WTC11 (cell line): ENCODE measurements around the gene GCSAM. TPM values are rescaled to one million over a fixed set of nuclear protein-coding genes. Genes with fewer than 3 reads are reported as not detected.
A peak's percentile ranks its signal among the peaks of the same experiment; 100 is the strongest.

Experiments
- ATAC-seq: fragments of 200-7000 bp; cut with Tn5 transposase; 2 replicates; pipeline ENCODE4 v1.10.0; 2021; ENCODE audit warnings: mild to moderate bottlenecking, moderate library complexity
- CTCF ChIA-PET: fragments of 300-600 bp; sonication (Branson Sonifier 250); formaldehyde crosslinking; loops from one replicate; lab custom pipeline; 2021; ENCODE audit warnings: antibody characterized with exemption; lab: Charles Lee
- POLR2A ChIA-PET: fragments of 350-600 bp; sonication (Branson Sonifier 250); formaldehyde crosslinking; loops from one replicate; lab custom pipeline; 2021; ENCODE audit warnings: antibody characterized with exemption; lab: Charles Lee
- DNase-seq: peaks from one replicate; pipeline ENCODE4 v3.0.0; 2021; ENCODE audit warnings: low spot score
- H3K27ac Mint-ChIP-seq: 2 replicates; pipeline ENCODE4 v1.8.0; 2021; ENCODE audit warnings: mixed read lengths
- H3K27me3 Mint-ChIP-seq: 2 replicates; pipeline ENCODE4 v1.8.0; 2021; ENCODE audit warnings: low read depth, mild to moderate bottlenecking, moderate library complexity, mixed read lengths
- H3K36me3 Mint-ChIP-seq: 2 replicates; pipeline ENCODE4 v1.8.0; 2021; ENCODE audit warnings: mixed read lengths
- H3K4me1 Mint-ChIP-seq: 2 replicates; pipeline ENCODE4 v1.8.0; 2022; ENCODE audit warnings: mixed read lengths
- H3K4me3 Mint-ChIP-seq: 2 replicates; pipeline ENCODE4 v1.8.0; 2021; ENCODE audit warnings: mild to moderate bottlenecking, moderate library complexity, mixed read lengths
- H3K9me3 Mint-ChIP-seq: 2 replicates; pipeline ENCODE4 v1.8.0; 2021; ENCODE audit warnings: mixed read lengths
- ATF3 ChIP-seq: sonication (generic); formaldehyde crosslinking; conservative IDR thresholded peaks from 2 replicates; pipeline ENCODE4 v1.8.1; 2022; ENCODE audit warnings: mild to moderate bottlenecking, missing genetic modification reagents
- CBFB ChIP-seq: sonication (generic); formaldehyde crosslinking; IDR thresholded peaks from 2 replicates; pipeline ENCODE4 v1.8.1; 2022; ENCODE audit warnings: mild to moderate bottlenecking, low read depth, missing genetic modification reagents
- CREB1 ChIP-seq: sonication (generic); formaldehyde crosslinking; IDR thresholded peaks from 2 replicates; pipeline ENCODE4 v1.8.0; 2023; ENCODE audit warnings: mild to moderate bottlenecking, missing genetic modification reagents
- ESRRA ChIP-seq: sonication (generic); formaldehyde crosslinking; IDR thresholded peaks from 2 replicates; pipeline ENCODE4 v1.8.1; 2022; ENCODE audit warnings: mild to moderate bottlenecking, missing genetic modification reagents, borderline replicate concordance
- FOXK1 ChIP-seq: sonication (generic); formaldehyde crosslinking; IDR thresholded peaks from 2 replicates; pipeline ENCODE4 v1.8.0; 2022; ENCODE audit warnings: mild to moderate bottlenecking, moderate library complexity, missing genetic modification reagents
- GRHL2 ChIP-seq: fragments of 250-450 bp; sonication (Bioruptor Pico); IDR thresholded peaks from 2 replicates; pipeline ENCODE4 v1.8.0; 2022; ENCODE audit warnings: mild to moderate bottlenecking, moderate library complexity; ENCODE audit not compliant: insufficient replicate concordance, severe bottlenecking
- HMGXB4 ChIP-seq: sonication (generic); formaldehyde crosslinking; IDR thresholded peaks from 2 replicates; pipeline ENCODE4 v1.8.1; 2023; ENCODE audit warnings: mild to moderate bottlenecking, moderate library complexity, missing genetic modification reagents
- NFE2L1 ChIP-seq: sonication (generic); formaldehyde crosslinking; IDR thresholded peaks from 2 replicates; pipeline ENCODE4 v1.8.1; 2023; ENCODE audit warnings: missing genetic modification reagents
- NR1H2 ChIP-seq: sonication (generic); formaldehyde crosslinking; IDR thresholded peaks from 2 replicates; pipeline ENCODE4 v1.9.0; 2021; ENCODE audit warnings: mild to moderate bottlenecking, moderate library complexity, missing genetic modification reagents
- NR2C2 ChIP-seq: sonication (generic); formaldehyde crosslinking; IDR thresholded peaks from 2 replicates; pipeline ENCODE4 v1.8.0; 2022; ENCODE audit warnings: mild to moderate bottlenecking, missing genetic modification reagents
- OVOL2 ChIP-seq: fragments of 250-450 bp; sonication (Bioruptor Pico); IDR thresholded peaks from 2 replicates; pipeline ENCODE4 v1.9.0; 2021; ENCODE audit warnings: mild to moderate bottlenecking, borderline replicate concordance
- PRRX2 ChIP-seq: fragments of 250-450 bp; sonication (Bioruptor Pico); IDR thresholded peaks from 2 replicates; pipeline ENCODE4 v1.8.0; 2021; ENCODE audit warnings: mild to moderate bottlenecking
- SMAD4 ChIP-seq: sonication (generic); formaldehyde crosslinking; IDR thresholded peaks from 2 replicates; pipeline ENCODE4 v1.8.0; 2022; ENCODE audit warnings: mild to moderate bottlenecking, missing genetic modification reagents
- STAT6 ChIP-seq: sonication (generic); formaldehyde crosslinking; conservative IDR thresholded peaks from 2 replicates; pipeline ENCODE4 v1.8.1; 2023; ENCODE audit warnings: mild to moderate bottlenecking, low read depth, missing genetic modification reagents, moderate library complexity
- TEAD1 ChIP-seq: sonication (generic); formaldehyde crosslinking; IDR thresholded peaks from 2 replicates; pipeline ENCODE4 v1.8.0; 2022; ENCODE audit warnings: mild to moderate bottlenecking, missing genetic modification reagents
- TEAD4 ChIP-seq: sonication (generic); formaldehyde crosslinking; IDR thresholded peaks from 2 replicates; pipeline ENCODE4 v1.8.0; 2022; ENCODE audit warnings: mild to moderate bottlenecking, missing genetic modification reagents
- ZNF671 ChIP-seq: fragments of 250-450 bp; sonication (Bioruptor Pico); IDR thresholded peaks from 2 replicates; pipeline ENCODE4 v1.8.0; 2021; ENCODE audit warnings: mild to moderate bottlenecking
- total RNA-seq: library from RNA; stranded (reverse); gene quantifications from 3 replicates; pipeline ENCODE4 v1.2.3, GENCODE V29; 2021
- TF ChIP-seq, protein P1 (sequence below): fragments of 250-450 bp; sonication (Bioruptor Pico); IDR thresholded peaks from 2 replicates; pipeline ENCODE4 v1.9.0; 2021; ENCODE audit warnings: mild to moderate bottlenecking
- TF ChIP-seq, protein P2 (sequence below): sonication (generic); formaldehyde crosslinking; IDR thresholded peaks from 2 replicates; pipeline ENCODE4 v1.8.0; 2022; ENCODE audit warnings: mild to moderate bottlenecking, missing genetic modification reagents
- TF ChIP-seq, protein P3 (sequence below): sonication (generic); formaldehyde crosslinking; IDR thresholded peaks from 2 replicates; pipeline ENCODE4 v1.8.1; 2022; ENCODE audit warnings: mild to moderate bottlenecking, missing genetic modification reagents, moderate library complexity, borderline replicate concordance
- TF ChIP-seq, protein P4 (sequence below): fragments of 200-600 bp; IDR thresholded peaks from 2 replicates; pipeline ENCODE4 v1.8.0; 2022; ENCODE audit warnings: antibody characterized with exemption

GCSAM gene
- total RNA-seq, 1 experiment from 2014 or later, result 0.17 TPM

GRCh38 chr3:112088944-112089343 lies 44.1 kb downstream of the GCSAM start:
- peaks cover 18% of the 10 kb centered on the region for H3K27me3 Mint-ChIP-seq
- CTCF ChIA-PET, result interaction anchor here (2.8 kb wide), 1 partner anchor 23 kb away, joined by 13 read pairs; no protein-coding TSS in a partner anchor
- no peak overlapping the region for H3K4me3 Mint-ChIP-seq
- TF ChIP-seq NR1H2 (CRISPR knock-in tag), result no peak
- no peak for TF ChIP-seq FOXK1 (CRISPR knock-in tag)
- no peak for TF ChIP-seq ZNF671 (CRISPR knock-in tag)
- TF ChIP-seq NFE2L1 (CRISPR knock-in tag), result no peak
- H3K36me3 Mint-ChIP-seq, result no peaks in the 10 kb centered on the region
- H3K4me1 Mint-ChIP-seq, result peaks cover 69% of the 10 kb centered on the region
- H3K9me3 Mint-ChIP-seq, result no peaks in the 10 kb centered on the region
- POLR2A ChIA-PET, result no interaction called here
- ATAC-seq (no peak), DNase-seq (no peak)
- H3K27ac Mint-ChIP-seq, result no peak overlapping the region

DNA sequence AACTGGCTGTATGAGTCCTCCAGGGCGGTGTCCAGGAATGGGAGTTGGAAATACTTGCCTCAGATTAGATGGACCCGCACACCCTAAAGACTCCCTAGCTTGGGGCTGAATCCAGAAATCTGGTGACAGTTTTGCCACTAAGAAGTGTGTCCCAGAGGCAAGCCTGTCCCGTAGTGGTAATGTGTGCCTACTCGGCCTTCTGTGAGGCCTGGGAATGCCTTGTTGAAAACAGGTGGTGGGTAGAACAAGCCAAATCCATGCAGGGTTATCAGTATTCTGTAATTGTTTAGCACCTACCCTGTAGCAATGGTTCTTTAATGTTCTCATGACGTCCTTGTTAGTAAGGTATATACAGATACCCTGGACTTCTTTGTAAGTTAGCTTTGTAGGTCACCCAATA lies 45.3 kb downstream of the GCSAM start:
- ChIA-PET POLR2A (no interaction called here), CTCF (interaction anchor here (2.8 kb wide), 1 partner anchor 24 kb away, joined by 13 read pairs; no protein-coding TSS in a partner anchor)
- ATAC-seq (no peak), DNase-seq (no peak)
- TF ChIP-seq CREB1 (CRISPR knock-in tag), result no peak
- no peak for TF ChIP-seq CBFB
- TF ChIP-seq, protein P1, sequence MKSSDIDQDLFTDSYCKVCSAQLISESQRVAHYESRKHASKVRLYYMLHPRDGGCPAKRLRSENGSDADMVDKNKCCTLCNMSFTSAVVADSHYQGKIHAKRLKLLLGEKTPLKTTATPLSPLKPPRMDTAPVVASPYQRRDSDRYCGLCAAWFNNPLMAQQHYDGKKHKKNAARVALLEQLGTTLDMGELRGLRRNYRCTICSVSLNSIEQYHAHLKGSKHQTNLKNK (CRISPR knock-in tag), result no peak
- TF ChIP-seq TEAD4 (CRISPR knock-in tag), result no peak
- no peak for TF ChIP-seq SMAD4 (CRISPR knock-in tag)
- no peak for TF ChIP-seq HMGXB4 (CRISPR knock-in tag)
- TF ChIP-seq GRHL2, result no peak
- TF ChIP-seq, protein P2, sequence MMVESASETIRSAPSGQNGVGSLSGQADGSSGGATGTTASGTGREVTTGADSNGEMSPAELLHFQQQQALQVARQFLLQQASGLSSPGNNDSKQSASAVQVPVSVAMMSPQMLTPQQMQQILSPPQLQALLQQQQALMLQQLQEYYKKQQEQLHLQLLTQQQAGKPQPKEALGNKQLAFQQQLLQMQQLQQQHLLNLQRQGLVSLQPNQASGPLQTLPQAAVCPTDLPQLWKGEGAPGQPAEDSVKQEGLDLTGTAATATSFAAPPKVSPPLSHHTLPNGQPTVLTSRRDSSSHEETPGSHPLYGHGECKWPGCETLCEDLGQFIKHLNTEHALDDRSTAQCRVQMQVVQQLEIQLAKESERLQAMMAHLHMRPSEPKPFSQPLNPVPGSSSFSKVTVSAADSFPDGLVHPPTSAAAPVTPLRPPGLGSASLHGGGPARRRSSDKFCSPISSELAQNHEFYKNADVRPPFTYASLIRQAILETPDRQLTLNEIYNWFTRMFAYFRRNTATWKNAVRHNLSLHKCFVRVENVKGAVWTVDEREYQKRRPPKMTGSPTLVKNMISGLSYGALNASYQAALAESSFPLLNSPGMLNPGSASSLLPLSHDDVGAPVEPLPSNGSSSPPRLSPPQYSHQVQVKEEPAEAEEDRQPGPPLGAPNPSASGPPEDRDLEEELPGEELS (CRISPR knock-in tag), result no peak
- TF ChIP-seq, protein P3, sequence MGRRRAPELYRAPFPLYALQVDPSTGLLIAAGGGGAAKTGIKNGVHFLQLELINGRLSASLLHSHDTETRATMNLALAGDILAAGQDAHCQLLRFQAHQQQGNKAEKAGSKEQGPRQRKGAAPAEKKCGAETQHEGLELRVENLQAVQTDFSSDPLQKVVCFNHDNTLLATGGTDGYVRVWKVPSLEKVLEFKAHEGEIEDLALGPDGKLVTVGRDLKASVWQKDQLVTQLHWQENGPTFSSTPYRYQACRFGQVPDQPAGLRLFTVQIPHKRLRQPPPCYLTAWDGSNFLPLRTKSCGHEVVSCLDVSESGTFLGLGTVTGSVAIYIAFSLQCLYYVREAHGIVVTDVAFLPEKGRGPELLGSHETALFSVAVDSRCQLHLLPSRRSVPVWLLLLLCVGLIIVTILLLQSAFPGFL (CRISPR knock-in tag), result no peak
- TF ChIP-seq FOXK1 (CRISPR knock-in tag), result no peak
- no peak for TF ChIP-seq ATF3 (CRISPR knock-in tag)
- TF ChIP-seq TEAD1 (CRISPR knock-in tag), result no peak
- H3K27me3 Mint-ChIP-seq, result peaks cover 20% of the 10 kb centered on the region
- H3K9me3 Mint-ChIP-seq, result no peaks in the 10 kb centered on the region
- H3K36me3 Mint-ChIP-seq, result no peaks in the 10 kb centered on the region
- no peak overlapping the region for H3K27ac Mint-ChIP-seq
- peaks cover 63% of the 10 kb centered on the region for H3K4me1 Mint-ChIP-seq
- peak overlapping the region; percentile 95 for H3K4me3 Mint-ChIP-seq

GRCh38 chr3:112086875-112087524 lies 46.0 kb downstream of the GCSAM start:
- ChIA-PET POLR2A (no interaction called here), CTCF (interaction anchor here (0.9 to 2.8 kb wide), 3 partner anchors 25 to 98 kb away, joined by 3 to 13 read pairs (median 4); no protein-coding TSS in a partner anchor)
- H3K27ac Mint-ChIP-seq, result peak overlapping the region; percentile 96
- ATAC-seq, result peak; percentile 6
- H3K27me3 Mint-ChIP-seq, result peaks cover 20% of the 10 kb centered on the region
- DNase-seq, result no peak
- peaks cover 56% of the 10 kb centered on the region for H3K4me1 Mint-ChIP-seq
- H3K4me3 Mint-ChIP-seq, result peak overlapping the region; percentile 95
- H3K9me3 Mint-ChIP-seq, result no peaks in the 10 kb centered on the region
- no peaks in the 10 kb centered on the region for H3K36me3 Mint-ChIP-seq
- TF ChIP-seq OVOL2 (CRISPR knock-in tag) (no peak), TEAD1 (CRISPR knock-in tag) (no peak), NFE2L1 (CRISPR knock-in tag) (no peak), PRRX2 (CRISPR knock-in tag) (no peak), STAT6 (CRISPR knock-in tag) (no peak), NR2C2 (CRISPR knock-in tag) (no peak), ATF3 (CRISPR knock-in tag) (no peak), ESRRA (CRISPR knock-in tag) (no peak)
- TF ChIP-seq, protein P4, sequence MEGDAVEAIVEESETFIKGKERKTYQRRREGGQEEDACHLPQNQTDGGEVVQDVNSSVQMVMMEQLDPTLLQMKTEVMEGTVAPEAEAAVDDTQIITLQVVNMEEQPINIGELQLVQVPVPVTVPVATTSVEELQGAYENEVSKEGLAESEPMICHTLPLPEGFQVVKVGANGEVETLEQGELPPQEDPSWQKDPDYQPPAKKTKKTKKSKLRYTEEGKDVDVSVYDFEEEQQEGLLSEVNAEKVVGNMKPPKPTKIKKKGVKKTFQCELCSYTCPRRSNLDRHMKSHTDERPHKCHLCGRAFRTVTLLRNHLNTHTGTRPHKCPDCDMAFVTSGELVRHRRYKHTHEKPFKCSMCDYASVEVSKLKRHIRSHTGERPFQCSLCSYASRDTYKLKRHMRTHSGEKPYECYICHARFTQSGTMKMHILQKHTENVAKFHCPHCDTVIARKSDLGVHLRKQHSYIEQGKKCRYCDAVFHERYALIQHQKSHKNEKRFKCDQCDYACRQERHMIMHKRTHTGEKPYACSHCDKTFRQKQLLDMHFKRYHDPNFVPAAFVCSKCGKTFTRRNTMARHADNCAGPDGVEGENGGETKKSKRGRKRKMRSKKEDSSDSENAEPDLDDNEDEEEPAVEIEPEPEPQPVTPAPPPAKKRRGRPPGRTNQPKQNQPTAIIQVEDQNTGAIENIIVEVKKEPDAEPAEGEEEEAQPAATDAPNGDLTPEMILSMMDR, result no peak
